GM12801 (cell line): Measurements from ENCODE around the gene ZNF273.

Experiments
- CTCF ChIP-seq: IDR thresholded peaks from one replicate; pipeline ENCODE4 v1.5.1; 2011; ENCODE audit warnings: control low read depth; ENCODE audit not compliant: insufficient read length; ENCODE audit errors: extremely low read depth

Gene ZNF273

GRCh38 chr7:64902806-64903721 is at the start of gene ZNF273:
Gene ZNF273 (plus strand): TSS chr7:64903273. CDS start chr7:64903318, 45 bp downstream.
- TF ChIP-seq CTCF: no peak

GRCh38 chr7:64853679-64854078 is 49.4 kb upstream of the ZNF273 start:
- no peak for TF ChIP-seq CTCF

GRCh38 chr7:64854969-64855368 is 48.1 kb upstream of the ZNF273 start:
- no peak for TF ChIP-seq CTCF

GRCh38 chr7:64863021-64863420 is 40.1 kb upstream of the ZNF273 start:
- TF ChIP-seq CTCF: no peak

- no peak for TF ChIP-seq CTCF
These were observed 39.1 kb upstream of the ZNF273 start for GRCh38 chr7:64863969-64864368.

- no peak for TF ChIP-seq CTCF
These were observed 35.1 kb upstream of the ZNF273 start for GRCh38 chr7:64867863-64868440.

GRCh38 chr7:64868499-64868898 is 34.6 kb upstream of the ZNF273 start:
- no peak for TF ChIP-seq CTCF
